ENCODE results near the gene TBATA.
"Not testable (repeated sequence)": the region's sequence is repeated elsewhere in the genome, so short reads cannot be mapped to it uniquely, and the experiment has no call there.

Gene TBATA

GRCh38 chr10:70773461-70773860 lies 11.7 kb downstream of the TBATA start:
- WGBS (ENCODE audit: insufficient coverage, insufficient read length): no CpG with 5 or more reads among the region's 9 CpGs
- DNase-seq (ENCODE audit: low read depth, low spot score): no peak

DNA sequence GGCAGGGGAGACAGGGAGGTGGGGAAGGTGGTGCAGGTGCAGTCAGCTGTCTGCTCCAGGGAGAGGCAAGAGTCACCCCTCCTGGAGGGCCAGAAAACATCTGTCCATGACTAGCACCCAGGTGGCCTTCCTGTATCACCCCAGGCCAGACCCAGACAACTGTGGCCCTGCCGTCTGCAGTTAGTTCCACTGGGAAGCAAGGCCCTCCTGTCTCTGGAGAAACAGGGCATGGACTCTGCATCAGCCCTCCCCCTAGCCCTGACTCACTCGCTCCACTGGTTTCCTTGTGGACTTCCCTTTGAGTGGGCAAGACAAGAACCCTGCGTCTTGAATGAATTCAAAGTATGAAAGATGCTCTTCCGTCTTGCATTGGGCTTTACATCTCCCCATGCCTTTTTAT lies 12.6 kb downstream of the TBATA start:
- H3K27me3 ChIP-seq (ENCODE audit: control insufficient read depth, insufficient read depth, low read length): no peaks in the 10 kb centered on the region
- H3K27ac ChIP-seq (ENCODE audit: low read length): no peak overlapping the region
- no peak overlapping the region for H3K4me3 ChIP-seq (ENCODE audit: low read length)
- no CpG with 5 or more reads among the region's 4 CpGs for WGBS (ENCODE audit: insufficient coverage, insufficient read length)
- no peaks in the 10 kb centered on the region for H3K4me1 ChIP-seq (ENCODE audit: control insufficient read depth, insufficient read depth, low read length)
- no peak for DNase-seq (ENCODE audit: low read depth, low spot score)
- H3K9me3 ChIP-seq (ENCODE audit: control insufficient read depth, insufficient read depth, low read length): no peaks in the 10 kb centered on the region
- no peaks in the 10 kb centered on the region for H3K36me3 ChIP-seq (ENCODE audit: control insufficient read depth, insufficient read depth, low read length)

More at GRCh38 chr10:70773461-70773860, 11.7 kb downstream of the TBATA start:
- H3K4me3 ChIP-seq (ENCODE audit: low read length): no peak overlapping the region
- no peaks in the 10 kb centered on the region for H3K9me3 ChIP-seq (ENCODE audit: control insufficient read depth, insufficient read depth, low read length)
- no peak overlapping the region for H3K27ac ChIP-seq (ENCODE audit: low read length)
- no peaks in the 10 kb centered on the region for H3K27me3 ChIP-seq (ENCODE audit: control insufficient read depth, insufficient read depth, low read length)
- no peaks in the 10 kb centered on the region for H3K4me1 ChIP-seq (ENCODE audit: control insufficient read depth, insufficient read depth, low read length)
- no peaks in the 10 kb centered on the region for H3K36me3 ChIP-seq (ENCODE audit: control insufficient read depth, insufficient read depth, low read length)

GRCh38 chr10:70771311-70772194 lies 13.6 kb downstream of the TBATA start:
- Histone ChIP-seq H3K9me3 (ENCODE audit: control insufficient read depth, insufficient read depth, low read length) (no peaks in the 10 kb centered on the region), H3K36me3 (ENCODE audit: control insufficient read depth, insufficient read depth, low read length) (no peaks in the 10 kb centered on the region), H3K4me3 (ENCODE audit: low read length) (no peak overlapping the region), H3K4me1 (ENCODE audit: control insufficient read depth, insufficient read depth, low read length) (no peaks in the 10 kb centered on the region), H3K27me3 (ENCODE audit: control insufficient read depth, insufficient read depth, low read length) (no peaks in the 10 kb centered on the region), H3K27ac (ENCODE audit: low read length) (no peak overlapping the region)
- no CpG with 5 or more reads among the region's 8 CpGs for WGBS (ENCODE audit: insufficient coverage, insufficient read length)
- DNase-seq (ENCODE audit: low read depth, low spot score): no peak

DNA sequence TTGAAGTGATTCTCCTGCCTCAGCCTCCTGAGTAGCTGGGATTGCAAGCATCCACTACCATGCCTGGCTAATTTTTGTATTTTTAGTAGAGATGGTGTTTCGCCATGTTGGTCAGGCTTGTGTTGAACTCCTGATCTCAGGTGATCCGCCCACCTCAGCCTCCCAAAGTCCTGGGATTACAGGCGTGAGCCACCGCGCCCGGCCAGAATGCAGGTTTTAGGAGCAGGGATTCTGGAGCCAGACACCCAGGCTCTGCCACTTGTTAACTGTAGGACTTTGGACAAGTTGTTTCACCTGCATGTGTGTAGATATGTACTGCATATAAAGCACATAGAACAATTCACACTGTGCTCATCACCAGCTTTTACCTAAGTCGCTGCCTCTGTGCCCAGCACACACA lies 14.7 kb downstream of the TBATA start:
- WGBS (ENCODE audit: insufficient coverage, insufficient read length): no CpG with 5 or more reads among the region's 7 CpGs

GRCh38 chr10:70770001-70770400 lies 15.2 kb downstream of the TBATA start:
- no CpG with 5 or more reads among the region's 2 CpGs for WGBS (ENCODE audit: insufficient coverage, insufficient read length)
- H3K4me3 ChIP-seq (ENCODE audit: low read length): no peak overlapping the region
- H3K27me3 ChIP-seq (ENCODE audit: control insufficient read depth, insufficient read depth, low read length): no peaks in the 10 kb centered on the region

More for the DNA sequence above, 14.7 kb downstream of the TBATA start:
- not testable (repeated sequence) for DNase-seq (ENCODE audit: low read depth, low spot score); H3K4me3 ChIP-seq (ENCODE audit: low read length); H3K27me3 ChIP-seq (ENCODE audit: control insufficient read depth, insufficient read depth, low read length); H3K27ac ChIP-seq (ENCODE audit: low read length); H3K9me3 ChIP-seq (ENCODE audit: control insufficient read depth, insufficient read depth, low read length); H3K36me3 ChIP-seq (ENCODE audit: control insufficient read depth, insufficient read depth, low read length); H3K4me1 ChIP-seq (ENCODE audit: control insufficient read depth, insufficient read depth, low read length)

GRCh38 chr10:70769121-70769520 lies 16.1 kb downstream of the TBATA start:
- no peaks in the 10 kb centered on the region for H3K27me3 ChIP-seq (ENCODE audit: control insufficient read depth, insufficient read depth, low read length)
- WGBS (ENCODE audit: insufficient coverage, insufficient read length): no CpG with 5 or more reads among the region's 4 CpGs
- no peak overlapping the region for H3K27ac ChIP-seq (ENCODE audit: low read length)
- no peak for DNase-seq (ENCODE audit: low read depth, low spot score)
- no peak overlapping the region for H3K4me3 ChIP-seq (ENCODE audit: low read length)
- no peaks in the 10 kb centered on the region for H3K4me1 ChIP-seq (ENCODE audit: control insufficient read depth, insufficient read depth, low read length)
- no peaks in the 10 kb centered on the region for H3K36me3 ChIP-seq (ENCODE audit: control insufficient read depth, insufficient read depth, low read length)
- no peaks in the 10 kb centered on the region for H3K9me3 ChIP-seq (ENCODE audit: control insufficient read depth, insufficient read depth, low read length)

More at GRCh38 chr10:70770001-70770400, 15.2 kb downstream of the TBATA start:
- DNase-seq (ENCODE audit: low read depth, low spot score): no peak
- no peak overlapping the region for H3K27ac ChIP-seq (ENCODE audit: low read length)
- H3K36me3 ChIP-seq (ENCODE audit: control insufficient read depth, insufficient read depth, low read length): no peaks in the 10 kb centered on the region
- no peaks in the 10 kb centered on the region for H3K9me3 ChIP-seq (ENCODE audit: control insufficient read depth, insufficient read depth, low read length)
- H3K4me1 ChIP-seq (ENCODE audit: control insufficient read depth, insufficient read depth, low read length): no peaks in the 10 kb centered on the region

- not testable (repeated sequence) for H3K27me3 ChIP-seq (ENCODE audit: control insufficient read depth, insufficient read depth, low read length); H3K4me3 ChIP-seq (ENCODE audit: low read length); H3K4me1 ChIP-seq (ENCODE audit: control insufficient read depth, insufficient read depth, low read length); H3K36me3 ChIP-seq (ENCODE audit: control insufficient read depth, insufficient read depth, low read length); DNase-seq (ENCODE audit: low read depth, low spot score); H3K9me3 ChIP-seq (ENCODE audit: control insufficient read depth, insufficient read depth, low read length); H3K27ac ChIP-seq (ENCODE audit: low read length)
- no CpG with 5 or more reads among the region's 6 CpGs for WGBS (ENCODE audit: insufficient coverage, insufficient read length)
Observed at GRCh38 chr10:70768026-70768685, 17.0 kb downstream of the TBATA start.

GRCh38 chr10:70765794-70766594 lies 19.2 kb downstream of the TBATA start:
- Histone ChIP-seq H3K9me3 (ENCODE audit: control insufficient read depth, insufficient read depth, low read length) (no peaks in the 10 kb centered on the region), H3K27ac (ENCODE audit: low read length) (no peak overlapping the region), H3K4me3 (ENCODE audit: low read length) (no peak overlapping the region), H3K4me1 (ENCODE audit: control insufficient read depth, insufficient read depth, low read length) (no peaks in the 10 kb centered on the region; the same call in 1 of the 2 replicates), H3K36me3 (ENCODE audit: control insufficient read depth, insufficient read depth, low read length) (no peaks in the 10 kb centered on the region), H3K27me3 (ENCODE audit: control insufficient read depth, insufficient read depth, low read length) (no peaks in the 10 kb centered on the region)
- no CpG with 5 or more reads among the region's 8 CpGs for WGBS (ENCODE audit: insufficient coverage, insufficient read length)
- no peak for DNase-seq (ENCODE audit: low read depth, low spot score)

DNA sequence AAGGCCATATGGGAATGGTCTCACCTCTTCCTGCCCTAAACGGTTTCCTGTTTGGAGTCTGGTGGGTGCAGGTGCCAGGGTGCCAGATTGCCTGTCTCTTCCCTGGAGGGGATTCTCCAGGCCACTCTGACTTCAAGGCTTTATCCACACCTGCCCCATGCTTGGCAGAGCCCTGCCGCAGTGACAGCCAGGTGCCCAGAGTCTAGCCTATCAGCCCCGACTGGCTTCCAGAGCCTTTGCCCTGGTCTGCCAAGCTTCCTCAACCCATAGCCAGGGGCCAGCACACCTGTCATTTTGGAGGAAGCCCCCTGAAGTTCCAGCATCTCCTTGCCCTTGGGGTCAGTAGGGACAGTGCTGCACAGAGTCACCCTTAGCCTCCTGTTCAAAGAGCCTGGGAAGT lies 21.6 kb downstream of the TBATA start:
- Histone ChIP-seq H3K36me3 (ENCODE audit: control insufficient read depth, insufficient read depth, low read length) (no peaks in the 10 kb centered on the region), H3K4me3 (ENCODE audit: low read length) (no peak overlapping the region), H3K27me3 (ENCODE audit: control insufficient read depth, insufficient read depth, low read length) (no peaks in the 10 kb centered on the region), H3K27ac (ENCODE audit: low read length) (no peak overlapping the region), H3K9me3 (ENCODE audit: control insufficient read depth, insufficient read depth, low read length) (no peaks in the 10 kb centered on the region), H3K4me1 (ENCODE audit: control insufficient read depth, insufficient read depth, low read length) (peaks cover 1% of the 10 kb centered on the region; the same call in 1 of the 2 replicates)
- DNase-seq (ENCODE audit: low read depth, low spot score): no peak
- WGBS (ENCODE audit: insufficient coverage, insufficient read length): no CpG with 5 or more reads among the region's 3 CpGs

DNA sequence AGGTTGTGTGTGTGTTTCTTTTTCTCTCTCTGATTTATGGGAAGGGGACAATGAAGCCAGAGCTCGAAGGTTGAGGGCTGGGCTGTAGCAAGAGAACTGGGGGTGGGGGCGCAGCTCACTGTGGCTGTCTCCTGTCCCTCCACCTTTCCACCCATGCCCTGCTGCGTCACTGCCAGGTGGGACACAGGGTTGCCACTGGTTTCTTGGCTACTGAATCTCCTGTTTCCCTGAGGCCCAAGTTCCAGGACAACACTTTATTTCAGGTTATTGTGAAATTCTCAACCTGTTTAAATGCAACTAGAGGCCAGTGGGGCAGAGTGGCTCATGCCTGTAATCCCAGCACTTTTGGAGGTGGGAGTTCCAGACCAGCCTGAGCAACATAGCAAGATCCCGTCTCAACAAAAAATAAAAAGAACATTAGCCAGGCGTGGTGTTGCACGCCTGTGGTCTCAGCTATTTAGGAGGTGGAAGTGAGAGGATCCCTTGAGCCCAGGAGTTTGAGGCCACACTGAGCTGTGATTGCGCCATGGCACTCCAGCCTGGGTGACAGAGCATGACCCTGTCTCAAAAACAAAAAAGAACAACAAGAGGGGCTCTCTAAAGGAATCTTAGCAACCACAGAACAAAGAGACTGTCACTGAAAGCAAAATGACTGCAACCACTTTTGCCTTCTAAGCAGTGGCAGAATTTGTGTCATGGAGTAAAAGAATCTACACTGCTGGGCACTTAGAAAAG lies 22.6 kb downstream of the TBATA start:
- WGBS (ENCODE audit: insufficient coverage, insufficient read length): no CpG with 5 or more reads among the region's 7 CpGs
- no peak for DNase-seq (ENCODE audit: low read depth, low spot score)
- no peaks in the 10 kb centered on the region for H3K27me3 ChIP-seq (ENCODE audit: control insufficient read depth, insufficient read depth, low read length)
- no peak overlapping the region for H3K4me3 ChIP-seq (ENCODE audit: low read length)
- H3K4me1 ChIP-seq (ENCODE audit: control insufficient read depth, insufficient read depth, low read length): peaks cover 1% of the 10 kb centered on the region; the same call in 1 of the 2 replicates
- H3K36me3 ChIP-seq (ENCODE audit: control insufficient read depth, insufficient read depth, low read length): no peaks in the 10 kb centered on the region
- no peaks in the 10 kb centered on the region for H3K9me3 ChIP-seq (ENCODE audit: control insufficient read depth, insufficient read depth, low read length)
- H3K27ac ChIP-seq (ENCODE audit: low read length): no peak overlapping the region
